Measurements from ENCODE around the gene VAPA.

Gene VAPA, protein sequence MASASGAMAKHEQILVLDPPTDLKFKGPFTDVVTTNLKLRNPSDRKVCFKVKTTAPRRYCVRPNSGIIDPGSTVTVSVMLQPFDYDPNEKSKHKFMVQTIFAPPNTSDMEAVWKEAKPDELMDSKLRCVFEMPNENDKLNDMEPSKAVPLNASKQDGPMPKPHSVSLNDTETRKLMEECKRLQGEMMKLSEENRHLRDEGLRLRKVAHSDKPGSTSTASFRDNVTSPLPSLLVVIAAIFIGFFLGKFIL

DNA sequence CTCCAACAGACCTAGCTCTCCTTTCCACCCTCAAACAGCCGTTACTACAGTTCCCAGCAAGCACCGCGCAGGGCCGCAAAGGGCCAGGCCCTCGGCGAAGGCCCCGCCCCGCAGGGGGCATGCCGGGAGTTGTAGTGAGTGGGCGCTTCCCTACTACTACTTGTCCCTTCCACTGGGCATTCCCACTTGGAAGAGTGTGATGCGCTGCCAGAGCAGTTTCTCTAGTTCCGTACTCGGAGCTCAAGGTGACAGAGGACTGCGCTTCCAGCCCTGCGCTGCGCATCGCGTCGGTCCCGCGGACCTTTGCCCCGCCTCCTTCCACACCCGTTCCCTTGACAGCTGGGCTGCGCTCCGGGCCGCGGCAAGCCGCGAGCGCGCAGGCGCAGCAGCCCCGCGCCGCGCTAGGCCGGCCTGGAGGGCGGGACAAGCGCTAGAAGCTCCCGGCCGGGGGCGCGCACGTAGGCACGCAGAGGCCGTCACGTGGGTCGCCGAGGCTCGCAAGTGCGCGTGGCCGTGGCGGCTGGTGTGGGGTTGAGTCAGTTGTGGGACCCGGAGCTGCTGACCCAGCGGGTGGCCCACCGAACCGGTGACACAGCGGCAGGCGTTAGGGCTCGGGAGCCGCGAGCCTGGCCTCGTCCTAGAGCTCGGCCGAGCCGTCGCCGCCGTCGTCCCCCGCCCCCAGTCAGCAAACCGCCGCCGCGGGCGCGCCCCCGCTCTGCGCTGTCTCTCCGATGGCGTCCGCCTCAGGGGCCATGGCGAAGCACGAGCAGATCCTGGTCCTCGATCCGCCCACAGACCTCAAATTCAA lies at the start of gene VAPA:
Gene VAPA (plus strand): TSS at position 491 of the 808 bp plus-strand sequence. CDS start 241 bp downstream, at position 732.
- DNase-seq: peak; percentile 85 to 100 (median 96)

GRCh38 chr18:9865764-9866490 lies 47.9 kb upstream of the VAPA start:
- no peak for DNase-seq

DNA sequence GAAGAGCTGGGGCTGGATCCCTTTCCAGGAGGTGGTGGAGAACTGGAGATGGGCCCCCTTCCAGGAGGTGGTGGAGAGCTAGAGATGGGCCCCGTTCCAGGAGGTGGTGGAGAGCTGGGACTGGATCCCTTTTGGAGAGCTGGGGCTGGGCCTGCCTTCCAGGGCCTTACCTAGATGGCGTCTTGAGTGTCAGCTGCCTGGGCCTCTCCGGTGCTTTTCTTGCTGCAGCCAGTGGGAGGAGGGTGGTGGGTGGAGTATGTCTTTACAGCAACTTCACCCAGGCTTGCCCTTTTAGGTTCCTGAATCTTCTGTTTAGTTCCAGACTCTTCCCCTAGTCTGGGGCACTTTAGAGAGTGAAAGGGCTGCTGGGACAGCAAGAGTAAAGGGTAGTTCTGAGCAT lies 47.2 kb upstream of the VAPA start:
- no peak for DNase-seq

DNA sequence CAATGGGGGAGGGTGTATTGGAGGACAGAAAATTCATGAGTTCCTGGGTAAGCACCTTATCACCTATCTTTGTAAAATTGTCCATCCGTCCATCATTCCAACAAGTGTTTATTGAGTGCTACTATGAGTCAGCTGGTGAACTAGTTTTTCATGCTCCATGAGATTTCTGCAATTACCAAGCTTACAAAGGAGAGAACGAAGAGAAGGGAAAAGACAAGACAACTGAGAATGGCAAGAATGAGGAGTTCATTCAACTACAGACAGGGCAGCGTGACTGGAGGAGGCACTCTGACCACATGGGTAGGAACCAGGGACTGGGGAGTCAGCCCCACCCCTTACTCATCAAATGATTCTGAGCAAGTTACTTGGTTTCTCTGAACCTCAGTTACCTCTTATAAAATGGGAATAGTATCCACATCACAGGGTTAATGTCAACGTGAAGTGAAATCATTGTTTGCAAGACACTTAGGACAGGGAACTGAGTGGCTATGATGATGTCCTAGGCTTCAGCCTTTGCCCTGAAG lies 46.7 kb upstream of the VAPA start:
- no peak for DNase-seq

- DNase-seq: no peak
Observed at GRCh38 chr18:9868857-9869714, 44.7 kb upstream of the VAPA start.

DNA sequence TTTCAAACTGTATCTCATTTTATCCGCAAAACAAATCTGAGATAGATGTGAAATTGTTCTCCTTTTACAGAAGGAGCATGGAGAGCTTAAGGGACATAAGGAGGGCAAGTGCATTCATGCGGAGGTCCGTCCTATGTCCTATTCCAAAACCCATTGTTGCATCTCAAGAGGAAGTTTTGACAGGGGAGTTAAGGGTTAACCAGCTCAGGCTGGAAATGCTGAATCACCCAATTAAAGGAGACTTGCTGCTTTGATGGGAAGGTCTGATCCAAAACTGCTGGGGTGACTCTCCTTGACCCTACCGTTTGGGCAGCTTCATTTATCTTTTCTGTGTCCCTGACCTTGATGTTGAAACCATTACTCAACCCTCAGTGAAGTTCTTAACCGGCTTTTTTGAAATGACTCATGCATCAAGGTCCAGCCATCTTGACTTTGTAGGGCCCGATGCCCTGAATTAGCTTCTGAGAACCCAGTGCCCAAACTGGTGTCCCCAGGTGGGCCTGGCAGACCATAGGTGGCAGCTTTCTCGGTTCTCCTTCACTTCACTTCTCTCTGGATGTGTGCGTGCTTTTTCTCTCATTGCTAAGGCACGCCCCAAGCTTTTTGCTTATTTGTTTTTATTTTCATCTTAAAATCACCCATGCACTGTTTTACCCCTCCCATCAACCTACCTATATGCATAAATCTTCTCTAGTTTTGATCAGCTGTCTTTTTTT lies 43.9 kb upstream of the VAPA start:
- DNase-seq: no peak

GRCh38 chr18:9870431-9871008 lies 43.3 kb upstream of the VAPA start:
- DNase-seq: no peak

GRCh38 chr18:9871244-9871746 lies 42.5 kb upstream of the VAPA start:
- no peak for DNase-seq

- no peak for DNase-seq
Observed at GRCh38 chr18:9872823-9873222, 41.0 kb upstream of the VAPA start.

GRCh38 chr18:9874728-9875127 lies 39.1 kb upstream of the VAPA start:
- no peak for DNase-seq

DNA sequence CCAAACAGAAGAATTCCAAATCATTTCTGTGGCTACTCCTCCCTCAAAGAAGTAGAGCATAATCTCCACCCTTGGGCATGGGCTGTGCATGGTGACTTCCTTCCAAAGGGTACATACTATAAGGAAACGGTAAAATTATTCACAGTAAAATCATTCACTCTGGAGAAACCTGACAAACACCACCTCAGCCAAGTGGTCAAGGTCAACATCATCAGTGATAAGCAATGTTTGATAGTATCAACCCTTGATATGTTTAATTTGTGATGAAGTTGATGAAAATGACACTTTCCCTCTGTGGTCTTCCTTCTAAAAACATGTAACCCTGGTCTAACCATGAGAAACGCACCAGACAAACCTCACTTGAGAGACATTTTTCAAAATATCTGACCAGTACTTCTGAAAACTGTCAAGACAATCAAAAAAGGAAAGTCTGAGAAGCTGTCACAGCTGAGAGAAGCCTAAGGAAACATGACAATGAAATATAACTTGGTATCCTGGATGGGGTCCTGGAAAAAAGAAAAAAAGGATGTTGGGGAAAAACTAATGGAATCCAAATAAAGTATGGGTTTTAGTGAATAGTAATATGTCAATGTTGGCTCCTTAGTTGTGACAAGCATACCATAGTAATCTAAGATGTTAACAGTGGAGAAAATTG lies 37.5 kb upstream of the VAPA start:
- no peak for DNase-seq

DNA sequence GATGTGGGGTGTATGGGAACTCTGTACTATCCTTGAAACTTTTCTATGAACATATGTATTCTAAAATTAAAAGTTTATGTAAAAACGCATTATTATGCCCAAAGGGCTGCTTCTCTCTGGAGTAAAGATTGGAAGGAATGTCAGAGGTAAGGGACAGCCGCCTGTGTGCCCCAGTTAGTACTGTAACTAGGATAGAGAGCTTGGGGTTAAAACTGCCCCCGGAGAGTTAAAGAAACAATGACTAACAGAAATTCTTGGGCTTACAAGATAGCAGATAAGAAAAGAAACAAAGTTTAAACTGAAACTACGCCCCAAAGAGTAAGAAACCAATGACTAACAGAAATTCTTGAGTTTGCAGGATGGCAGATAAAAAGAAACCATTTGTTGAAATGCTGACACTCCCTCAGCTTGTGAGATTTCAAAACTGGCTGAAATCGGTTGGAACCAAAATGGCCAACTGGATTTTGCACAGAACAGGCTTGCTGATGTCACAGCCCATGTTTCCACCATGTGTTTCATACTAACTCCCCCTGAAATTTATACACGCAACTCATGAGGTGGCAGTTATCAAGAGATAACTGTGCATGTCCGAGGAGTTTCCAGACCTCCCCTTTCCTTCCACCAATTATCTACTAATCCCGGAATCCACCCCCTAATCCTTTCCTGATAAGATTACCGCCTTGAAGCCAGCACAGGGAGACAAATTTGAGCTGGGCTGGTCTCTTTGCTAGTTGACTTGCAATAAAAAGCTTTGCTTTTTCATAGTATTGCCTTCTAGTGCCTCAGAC lies 36.8 kb upstream of the VAPA start:
- no peak for DNase-seq

GRCh38 chr18:9877655-9878014 lies 36.2 kb upstream of the VAPA start:
- no peak for DNase-seq

GRCh38 chr18:9878095-9878494 lies 35.7 kb upstream of the VAPA start:
- no peak for DNase-seq

DNA sequence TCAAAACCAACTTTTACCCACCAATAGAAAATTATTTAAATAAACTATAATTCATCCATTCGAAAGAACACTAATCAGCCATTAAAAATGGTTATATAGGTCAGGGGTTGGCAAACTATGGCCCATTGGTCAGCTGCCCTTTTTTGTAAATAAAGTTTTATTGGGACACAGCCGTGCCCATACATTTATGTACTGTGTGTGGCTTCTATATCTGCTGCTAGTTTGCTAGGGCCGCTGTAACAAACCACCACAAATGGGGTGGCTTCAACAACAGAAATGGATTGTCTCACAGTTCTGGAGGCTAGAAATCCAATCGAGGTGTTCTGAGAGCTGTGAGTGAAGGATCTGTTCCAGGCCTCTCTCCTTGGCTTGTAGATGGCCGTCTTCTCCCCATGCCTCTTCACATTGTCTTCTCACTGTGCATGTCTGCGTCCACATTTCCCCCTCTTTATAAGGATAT lies 35.0 kb upstream of the VAPA start:
- DNase-seq: no peak

- no peak for DNase-seq
Observed at GRCh38 chr18:9884090-9884489, 29.7 kb upstream of the VAPA start.

- DNase-seq: no peak
Observed at GRCh38 chr18:9884532-9885140, 29.2 kb upstream of the VAPA start.

Data from amygdala (tissue), 56 donors.